GM20431 (cell line): ENCODE results near the gene BCAP29.

Source experiments
- in situ Hi-C: fragments of 300-500 bp; cut with MseI, MboI; formaldehyde crosslinking; loops from one replicate; pipeline ENCODE4 v1.15.0; 2020; ENCODE audit warnings: low sequenced_read_pairs; ENCODE audit not compliant: unreplicated experiment

BCAP29 gene

GRCh38 chr7:107661081-107661864 is 81.2 kb downstream of the BCAP29 start:
- in situ Hi-C loops: no loop called here

DNA sequence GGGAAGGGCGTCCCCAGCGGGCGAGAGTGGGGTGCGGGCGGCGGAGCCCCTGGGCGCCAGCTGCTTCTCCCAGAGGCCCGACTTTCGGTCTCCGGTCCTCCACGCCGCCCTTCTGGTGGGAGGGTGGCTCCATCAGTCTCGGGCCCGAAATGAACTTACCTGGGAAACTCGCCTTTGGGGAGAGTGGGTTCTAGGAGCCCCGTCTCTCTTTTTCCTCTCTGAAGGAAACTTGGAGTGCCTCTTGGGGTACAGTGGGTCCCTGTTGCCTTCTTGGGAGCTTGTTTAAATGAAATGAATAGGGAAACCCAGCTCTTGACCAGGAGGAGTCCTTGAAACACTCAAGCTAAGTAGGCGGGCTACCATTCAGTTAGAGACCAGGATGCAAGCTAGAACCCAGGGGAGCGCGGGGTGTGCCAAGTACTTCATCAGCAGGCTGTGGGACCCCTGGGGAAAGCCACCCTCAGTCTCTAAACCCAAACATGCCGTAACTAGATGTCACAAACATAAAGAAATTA is 81.9 kb downstream of the BCAP29 start:
- in situ Hi-C loops: no loop called here

DNA sequence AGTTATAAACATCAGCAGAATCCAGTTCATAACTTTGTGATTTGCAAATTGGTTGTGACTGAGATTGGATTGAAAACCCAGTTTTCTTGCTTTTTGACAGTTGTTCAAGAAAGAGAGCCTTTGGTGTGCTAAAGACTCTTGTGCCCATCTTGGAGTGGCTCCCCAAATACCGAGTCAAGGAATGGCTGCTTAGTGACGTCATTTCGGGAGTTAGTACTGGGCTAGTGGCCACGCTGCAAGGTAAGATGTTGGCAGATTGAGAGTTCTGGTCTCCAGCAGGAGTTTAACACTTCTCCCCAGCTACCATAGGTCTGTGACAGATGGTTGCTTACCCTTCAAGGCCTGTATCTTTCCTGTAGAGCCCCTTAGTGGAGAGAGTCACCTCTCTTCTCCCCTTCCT is 83.2 kb downstream of the BCAP29 start:
- in situ Hi-C loops: no loop called here

DNA sequence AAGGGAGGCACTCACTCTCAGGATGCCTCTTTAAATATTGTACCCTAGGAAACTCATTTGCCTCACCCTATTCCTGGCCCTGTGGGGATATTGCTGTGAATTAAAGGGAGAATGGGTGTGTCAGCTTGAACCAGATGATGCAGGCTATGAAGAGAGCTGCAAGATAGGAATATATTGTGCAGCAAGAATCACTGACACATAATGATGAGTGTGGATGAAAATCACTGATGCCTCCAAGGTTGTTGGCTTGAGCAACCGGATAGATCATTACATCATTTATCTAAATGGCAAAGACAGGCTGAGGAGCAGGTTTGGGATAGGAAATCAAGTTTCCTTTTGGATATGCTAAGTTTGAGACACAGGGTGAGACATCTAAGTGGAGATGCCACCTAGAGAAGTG is 86.7 kb downstream of the BCAP29 start:
- in situ Hi-C loops: no loop called here

- in situ Hi-C loops: no loop called here
These were observed 87.3 kb downstream of the BCAP29 start for GRCh38 chr7:107667341-107667740.

DNA sequence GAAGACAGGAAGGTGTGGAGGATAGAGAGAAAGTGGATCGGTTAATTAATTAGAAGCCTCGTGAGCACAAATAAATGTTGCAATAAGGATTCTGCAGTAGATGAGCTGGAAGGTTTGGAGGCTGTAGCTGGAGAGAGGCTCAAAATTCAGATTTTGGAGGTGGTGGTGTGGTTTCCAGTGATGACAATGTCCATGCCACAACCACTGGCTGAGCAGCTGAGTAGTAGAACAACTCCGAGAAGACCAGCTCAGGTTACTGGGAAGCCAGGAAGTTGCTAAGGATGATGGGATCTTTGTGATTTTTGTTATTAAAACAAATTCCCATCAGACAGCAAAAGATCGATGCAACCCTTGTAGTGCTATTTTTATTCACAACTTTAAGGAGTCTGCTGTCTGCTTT is 88.2 kb downstream of the BCAP29 start:
- in situ Hi-C loops: no loop called here
